ENCODE results near the gene EIF3B. TPM values are rescaled to one million over a fixed set of nuclear protein-coding genes. Genes with fewer than 3 reads are reported as not detected.

The EIF3B gene
- total RNA-seq, 1 experiment from 2014 or later = 306 TPM

DNA sequence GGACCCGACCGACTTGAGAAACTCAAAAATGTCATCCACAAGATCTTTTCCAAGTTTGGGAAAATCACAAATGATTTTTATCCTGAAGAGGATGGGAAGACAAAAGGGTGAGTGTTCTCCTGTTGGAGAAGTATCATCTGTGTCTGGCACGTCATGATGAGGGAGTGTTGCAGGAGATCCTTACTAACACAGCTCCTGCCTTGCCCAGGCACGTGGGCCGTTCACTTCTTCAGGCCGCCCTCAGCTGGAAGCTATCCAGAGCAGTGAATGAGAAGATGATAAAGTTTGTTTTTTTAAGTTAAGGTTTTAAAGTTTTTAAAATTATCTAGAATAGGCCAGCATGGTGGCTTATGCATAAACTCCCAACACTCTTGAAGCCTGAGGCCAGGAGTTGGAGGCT lies 6.2 kb downstream of the EIF3B start:
- intact Hi-C loops (cut with micrococcal nuclease; ENCODE audit: unreplicated experiment) = no loop called here
- Histone ChIP-seq H3K4me1 (no peaks in the 10 kb centered on the region), H3K36me3 (ENCODE audit: control insufficient read depth, insufficient read depth, low read length) (peaks cover 7% of the 10 kb centered on the region), H3K27me3 (replicated peaks; ENCODE audit: control insufficient read depth, insufficient read depth, low read length) (no peaks in the 10 kb centered on the region), H3K4me3 (ENCODE audit: low read depth, low read length) (no peak overlapping the region), H3K9me3 (no peaks in the 10 kb centered on the region)
- no peak overlapping the region for H3K27ac Mint-ChIP-seq (ENCODE audit: unreplicated experiment)
- BruUV-seq (replicated peaks) = no TSS peak
- H3K4me1 Mint-ChIP-seq (ENCODE audit: low read depth, unreplicated experiment) = peaks cover 8% of the 10 kb centered on the region
- no peaks in the 10 kb centered on the region for H3K9me3 Mint-ChIP-seq (ENCODE audit: unreplicated experiment)
- TF ChIP-seq, protein P1, sequence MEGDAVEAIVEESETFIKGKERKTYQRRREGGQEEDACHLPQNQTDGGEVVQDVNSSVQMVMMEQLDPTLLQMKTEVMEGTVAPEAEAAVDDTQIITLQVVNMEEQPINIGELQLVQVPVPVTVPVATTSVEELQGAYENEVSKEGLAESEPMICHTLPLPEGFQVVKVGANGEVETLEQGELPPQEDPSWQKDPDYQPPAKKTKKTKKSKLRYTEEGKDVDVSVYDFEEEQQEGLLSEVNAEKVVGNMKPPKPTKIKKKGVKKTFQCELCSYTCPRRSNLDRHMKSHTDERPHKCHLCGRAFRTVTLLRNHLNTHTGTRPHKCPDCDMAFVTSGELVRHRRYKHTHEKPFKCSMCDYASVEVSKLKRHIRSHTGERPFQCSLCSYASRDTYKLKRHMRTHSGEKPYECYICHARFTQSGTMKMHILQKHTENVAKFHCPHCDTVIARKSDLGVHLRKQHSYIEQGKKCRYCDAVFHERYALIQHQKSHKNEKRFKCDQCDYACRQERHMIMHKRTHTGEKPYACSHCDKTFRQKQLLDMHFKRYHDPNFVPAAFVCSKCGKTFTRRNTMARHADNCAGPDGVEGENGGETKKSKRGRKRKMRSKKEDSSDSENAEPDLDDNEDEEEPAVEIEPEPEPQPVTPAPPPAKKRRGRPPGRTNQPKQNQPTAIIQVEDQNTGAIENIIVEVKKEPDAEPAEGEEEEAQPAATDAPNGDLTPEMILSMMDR (IDR thresholded peaks at IDR 0.05; ENCODE audit: insufficient read depth in 1 of 2, low read depth in 1 of 2, low read length in 1 of 2, severe bottlenecking in 1 of 2, unreplicated experiment in 1 of 2) = no peak
- peaks cover 95% of the 10 kb centered on the region for H3K36me3 Mint-ChIP-seq (ENCODE audit: insufficient read depth, unreplicated experiment)
- ChIA-PET CTCF (interaction anchor here (0.6 kb wide), 1 partner anchor 66 kb away, joined by 5 read pairs; no protein-coding TSS in a partner anchor), POLR2A (no interaction called here)
- H3K4me3 Mint-ChIP-seq (ENCODE audit: unreplicated experiment) = no peak overlapping the region
- no peak for DNase-seq
- H3K27me3 Mint-ChIP-seq (ENCODE audit: insufficient read depth, unreplicated experiment) = no peaks in the 10 kb centered on the region

DNA sequence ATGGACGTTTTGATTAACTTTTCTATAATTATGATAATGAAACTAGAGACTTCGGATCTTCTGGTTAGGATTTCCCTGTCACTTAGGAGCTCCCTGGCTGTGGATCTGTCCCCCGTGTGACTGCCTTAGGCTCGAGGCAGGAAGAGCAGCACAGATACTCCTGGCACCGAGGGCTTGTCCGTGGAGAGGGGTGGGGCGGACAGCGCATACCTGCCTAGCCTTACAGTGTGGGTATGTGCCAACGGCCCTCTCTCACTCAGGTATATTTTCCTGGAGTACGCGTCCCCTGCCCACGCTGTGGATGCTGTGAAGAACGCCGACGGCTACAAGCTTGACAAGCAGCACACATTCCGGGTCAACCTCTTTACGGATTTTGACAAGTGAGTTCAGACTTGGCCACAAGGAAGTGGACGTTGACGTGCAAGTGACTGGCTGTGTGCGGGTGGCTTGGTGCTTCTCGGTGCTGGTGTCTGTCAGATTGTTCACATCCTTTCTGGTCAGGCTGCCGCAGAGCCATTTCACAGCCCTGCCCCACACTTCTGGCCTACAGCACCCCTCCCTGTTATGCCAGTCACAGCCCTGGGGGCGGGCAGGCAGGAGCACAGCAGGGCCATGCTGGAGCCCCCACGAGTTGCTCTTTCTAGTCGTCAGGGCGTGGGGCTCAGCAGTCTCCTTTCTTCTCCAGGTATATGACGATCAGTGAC lies 7.9 kb downstream of the EIF3B start:
- TF ChIP-seq, protein P1 (IDR thresholded peaks at IDR 0.05; ENCODE audit: insufficient read depth in 1 of 2, low read depth in 1 of 2, low read length in 1 of 2, severe bottlenecking in 1 of 2, unreplicated experiment in 1 of 2) = no peak
- Mint-ChIP-seq H3K27me3 (ENCODE audit: insufficient read depth, unreplicated experiment) (no peaks in the 10 kb centered on the region), H3K4me3 (ENCODE audit: unreplicated experiment) (no peak overlapping the region), H3K9me3 (ENCODE audit: unreplicated experiment) (no peaks in the 10 kb centered on the region), H3K27ac (ENCODE audit: unreplicated experiment) (no peak overlapping the region), H3K36me3 (ENCODE audit: insufficient read depth, unreplicated experiment) (peaks cover 99% of the 10 kb centered on the region), H3K4me1 (ENCODE audit: low read depth, unreplicated experiment) (peaks cover 4% of the 10 kb centered on the region)
- no peaks in the 10 kb centered on the region for H3K4me1 ChIP-seq
- H3K36me3 ChIP-seq (ENCODE audit: control insufficient read depth, insufficient read depth, low read length) = peaks cover 7% of the 10 kb centered on the region
- intact Hi-C loops (cut with micrococcal nuclease; ENCODE audit: unreplicated experiment) = no loop called here
- no peaks in the 10 kb centered on the region for H3K9me3 ChIP-seq
- ChIA-PET POLR2A (no interaction called here), CTCF (no interaction called here)
- H3K4me3 ChIP-seq (ENCODE audit: low read depth, low read length) = no peak overlapping the region
- DNase-seq = no peak
- no TSS peak for BruUV-seq (replicated peaks)
- H3K27me3 ChIP-seq (replicated peaks; ENCODE audit: control insufficient read depth, insufficient read depth, low read length) = no peaks in the 10 kb centered on the region

- no peaks in the 10 kb centered on the region for H3K4me1 ChIP-seq
- Mint-ChIP-seq H3K27me3 (ENCODE audit: insufficient read depth, unreplicated experiment) (no peaks in the 10 kb centered on the region), H3K27ac (ENCODE audit: unreplicated experiment) (no peak overlapping the region), H3K36me3 (ENCODE audit: insufficient read depth, unreplicated experiment) (peaks cover 100% of the 10 kb centered on the region), H3K4me1 (ENCODE audit: low read depth, unreplicated experiment) (no peaks in the 10 kb centered on the region), H3K9me3 (ENCODE audit: unreplicated experiment) (no peaks in the 10 kb centered on the region), H3K4me3 (ENCODE audit: unreplicated experiment) (no peak overlapping the region)
- ChIA-PET CTCF (no interaction called here), POLR2A (no interaction called here)
- intact Hi-C loops (cut with micrococcal nuclease; ENCODE audit: unreplicated experiment) = no loop called here
- no peaks in the 10 kb centered on the region for H3K27me3 ChIP-seq (replicated peaks; ENCODE audit: control insufficient read depth, insufficient read depth, low read length)
- no peak for DNase-seq
- no peak overlapping the region for H3K4me3 ChIP-seq (ENCODE audit: low read depth, low read length)
- TF ChIP-seq, protein P1 (IDR thresholded peaks at IDR 0.05; ENCODE audit: insufficient read depth in 1 of 2, low read depth in 1 of 2, low read length in 1 of 2, severe bottlenecking in 1 of 2, unreplicated experiment in 1 of 2) = no peak
- H3K36me3 ChIP-seq (ENCODE audit: control insufficient read depth, insufficient read depth, low read length) = peaks cover 11% of the 10 kb centered on the region
- no peaks in the 10 kb centered on the region for H3K9me3 ChIP-seq
- no TSS peak for BruUV-seq (replicated peaks)
These were observed 14.5 kb downstream of the EIF3B start for GRCh38 chr7:2369139-2369538.

Measured in Caco-2 (cell line).